Measurements from ENCODE around the gene GARIN5B. TPM values are rescaled to one million over a fixed set of nuclear protein-coding genes. Genes with fewer than 3 reads are reported as not detected.

GARIN5B gene
- total and polyA plus RNA-seq, 2 of the 13 experiments (the other 11 are each of a cell fraction or from before 2014, with no cell fraction given): not detected

GRCh38 chr19:55407800-55408532 lies 44.9 kb upstream of the GARIN5B start (continued):
- TF ChIP-seq DZIP1 (CRISPR knock-in tag; IDR thresholded peaks at IDR 0.05) (peak; percentile 71), SRF (IDR thresholded peaks at IDR 0.05; ENCODE audit: low read depth, low read length) (no peak), MIER3 (CRISPR knock-in tag; IDR thresholded peaks at IDR 0.05; ENCODE audit: borderline replicate concordance) (peak; percentile 39; the same call in 1 of the 2 replicates), SOX5 (CRISPR knock-in tag; IDR thresholded peaks at IDR 0.05; ENCODE audit: borderline replicate concordance) (0 out of 2 replicates have a peak, but pooled peaks have one; percentile 35), FOXC1 (CRISPR knock-in tag; IDR thresholded peaks at IDR 0.05; ENCODE audit: borderline replicate concordance) (peak; percentile 61; the same call in 1 of the 2 replicates), HNRNPK (IDR thresholded peaks at IDR 0.05; ENCODE audit: low read depth, low read length, poor library complexity, severe bottlenecking) (peak; percentile 79), GABPB1 (CRISPR knock-in tag; IDR thresholded peaks at IDR 0.05) (peak; percentile 79; the same call in 1 of the 2 replicates), KAT8 (CRISPR knock-in tag; IDR thresholded peaks at IDR 0.05) (peak; percentile 62), SP140L (CRISPR knock-in tag; IDR thresholded peaks at IDR 0.05; ENCODE audit: borderline replicate concordance) (0 out of 2 replicates have a peak, but pooled peaks have one; percentile 24), RAD51 (IDR thresholded peaks at IDR 0.05; ENCODE audit: borderline replicate concordance) (peak; percentile 36; the same call in 1 of the 2 replicates), ZNF841 (CRISPR knock-in tag; IDR thresholded peaks at IDR 0.05; ENCODE audit: borderline replicate concordance) (0 out of 2 replicates have a peak, but pooled peaks have one; percentile 49), ZNF34 (CRISPR knock-in tag; IDR thresholded peaks at IDR 0.05; ENCODE audit: borderline replicate concordance) (0 out of 2 replicates have a peak, but pooled peaks have one; percentile 27), ZNF280B (CRISPR knock-in tag; IDR thresholded peaks at IDR 0.05; ENCODE audit: borderline replicate concordance) (0 out of 2 replicates have a peak, but pooled peaks have one; percentile 46), KDM4B (CRISPR knock-in tag; IDR thresholded peaks at IDR 0.05) (peak; percentile 34; the same call in 1 of the 2 replicates), ZNF343 (CRISPR knock-in tag; IDR thresholded peaks at IDR 0.05) (peak; percentile 72; the same call in 1 of the 2 replicates), ZNF770 (CRISPR knock-in tag; IDR thresholded peaks at IDR 0.05) (no peak)
